IMR-90 (cell line): ENCODE measurements around the gene ABR. TPM values are rescaled to one million over a fixed set of nuclear protein-coding genes. Genes with fewer than 3 reads are reported as not detected.

Experiments used
- ATAC-seq: fragments of 200-7000 bp; cut with Tn5 transposase; 2 replicates; pipeline ENCODE4 v1.9.1; 2020; ENCODE audit warnings: low read depth, mild to moderate bottlenecking, moderate library complexity
- BruUV-seq: library from RNA; stranded (reverse); fragments of 400-500 nt; replicated peaks from 2 replicates; lab custom pipeline; 2021; lab: Mats Ljungman, UMichigan
- CTCF ChIA-PET: fragments of 300-600 bp; formaldehyde crosslinking; extraction: SDS; loops from one replicate; lab custom pipeline; 2021; ENCODE audit warnings: antibody characterized with exemption; lab: Yijun Ruan, JAX
- POLR2A ChIA-PET: fragments of 300-600 bp; sonication (Branson Sonifier 250); formaldehyde crosslinking; loops from one replicate; lab custom pipeline; 2022; ENCODE audit warnings: antibody characterized with exemption; ENCODE audit not compliant: unreplicated experiment; lab: Charles Lee
- DNase-seq: peaks from one replicate; pipeline ENCODE4 v3.0.0; 2013
- H2AFZ ChIP-seq: replicated peaks from 2 replicates; pipeline ENCODE3; 2013; ENCODE audit warnings: low read length, mild to moderate bottlenecking; ENCODE audit not compliant: poor library complexity
- H2AK5ac ChIP-seq: 2 replicates; pipeline ENCODE4 v1.6.1; 2013; ENCODE audit warnings: low read depth, low read length, inconsistent platforms
- H2AK9ac ChIP-seq: replicated peaks from 2 replicates; pipeline ENCODE3; 2013; ENCODE audit warnings: mild to moderate bottlenecking, low read depth, low read length, moderate library complexity; ENCODE audit not compliant: poor library complexity
- H2BK120ac ChIP-seq: 2 replicates; pipeline ENCODE4 v1.6.1; 2013; ENCODE audit warnings: low read depth, low read length, inconsistent platforms
- H2BK15ac ChIP-seq: 3 replicates; pipeline ENCODE4 v1.6.1; 2013; ENCODE audit warnings: low read depth, low read length, inconsistent platforms
- H2BK20ac ChIP-seq: 2 replicates; pipeline ENCODE4 v1.6.1; 2013; ENCODE audit warnings: low read depth, mild to moderate bottlenecking, inconsistent platforms, low read length, moderate library complexity
- H2BK5ac ChIP-seq: 2 replicates; pipeline ENCODE4 v1.6.1; 2013; ENCODE audit warnings: mild to moderate bottlenecking, low read depth, low read length, inconsistent platforms; ENCODE audit not compliant: poor library complexity, severe bottlenecking
- H3K14ac ChIP-seq: replicated peaks from 2 replicates; pipeline ENCODE4 v1.6.1; 2013; ENCODE audit warnings: low read depth, low read length, inconsistent platforms
- H3K18ac ChIP-seq: 2 replicates; pipeline ENCODE4 v1.6.1; 2013; ENCODE audit warnings: low read depth, low read length, control low read depth
- H3K23ac ChIP-seq: 2 replicates; pipeline ENCODE4 v1.6.1; 2013; ENCODE audit warnings: low read depth, low read length, inconsistent platforms
- H3K27ac ChIP-seq: 2 replicates; pipeline ENCODE4 v1.5.1; 2013; ENCODE audit warnings: mild to moderate bottlenecking, control low read depth, low read length; ENCODE audit not compliant: insufficient read depth
- H3K27me3 ChIP-seq: 2 replicates; pipeline ENCODE4 v1.6.1; 2013; ENCODE audit warnings: low read length; ENCODE audit not compliant: control insufficient read depth, insufficient read depth
- H3K36me3 ChIP-seq: 2 replicates; pipeline ENCODE4 v1.6.1; 2013; ENCODE audit warnings: low read length, mixed read lengths; ENCODE audit not compliant: control insufficient read depth, insufficient read depth
- H3K4ac ChIP-seq: 2 replicates; pipeline ENCODE4 v1.6.1; 2013; ENCODE audit warnings: low read depth, low read length, inconsistent platforms
- H3K4me1 ChIP-seq: 2 replicates; pipeline ENCODE4 v1.6.1; 2013; ENCODE audit warnings: low read length, mixed read lengths; ENCODE audit not compliant: control insufficient read depth, insufficient read depth
- H3K4me2 ChIP-seq: 2 replicates; pipeline ENCODE4 v1.6.1; 2013; ENCODE audit warnings: low read depth, mild to moderate bottlenecking, control low read depth, low read length, moderate library complexity
- H3K4me3 ChIP-seq: 2 replicates; pipeline ENCODE4 v1.5.1; 2013; ENCODE audit warnings: low read depth, mild to moderate bottlenecking, control low read depth, low read length, moderate library complexity; ENCODE audit not compliant: insufficient read depth
- H3K56ac ChIP-seq: 2 replicates; pipeline ENCODE4 v1.6.1; 2013; ENCODE audit warnings: low read length, inconsistent platforms; ENCODE audit not compliant: insufficient read depth; ENCODE audit errors: extremely low read depth
- H3K79me1 ChIP-seq, 2 experiments: 2 replicates each; pipeline ENCODE4 v1.6.1; 2013; ENCODE audit warnings: low read length in 2 of 2, inconsistent platforms in 1 of 2, low read depth in 1 of 2
- H3K9ac ChIP-seq: 2 replicates; pipeline ENCODE4 v1.6.1; 2013; ENCODE audit warnings: low read depth, low read length, control low read depth
- H3K9me1 ChIP-seq: 2 replicates; pipeline ENCODE4 v1.6.1; 2013; ENCODE audit warnings: low read length, inconsistent platforms; ENCODE audit not compliant: insufficient read depth
- H3K9me3 ChIP-seq: 2 replicates; pipeline ENCODE4 v1.6.1; 2013; ENCODE audit warnings: low read length; ENCODE audit not compliant: control insufficient read depth, insufficient read depth
- H4K20me1 ChIP-seq: 2 replicates; pipeline ENCODE4 v1.6.1; 2013; ENCODE audit warnings: low read length, inconsistent platforms; ENCODE audit not compliant: insufficient read depth
- H4K5ac ChIP-seq: 2 replicates; pipeline ENCODE4 v1.6.1; 2013; ENCODE audit warnings: mild to moderate bottlenecking, low read depth, low read length, control low read depth
- H4K8ac ChIP-seq, 2 experiments: 2 replicates each; pipeline ENCODE4 v1.6.1; 2013; ENCODE audit warnings: low read depth in 2 of 2, low read length in 2 of 2, control low read depth in 1 of 2, inconsistent platforms in 1 of 2
- H4K91ac ChIP-seq: 2 replicates; pipeline ENCODE4 v1.6.1; 2013; ENCODE audit warnings: low read depth, low read length, inconsistent platforms; ENCODE audit not compliant: insufficient read depth
- CEBPB ChIP-seq: IDR thresholded peaks from 2 replicates; pipeline ENCODE4 v1.6.1; 2012; ENCODE audit warnings: low read depth, low read length, improper control_type of control experiment
- FOS ChIP-seq: fragments of 150-350 bp; IDR thresholded peaks from 2 replicates; pipeline ENCODE4 v1.6.1; 2016; ENCODE audit warnings: low read depth, low read length
- NFE2L2 ChIP-seq: fragments of 150-350 bp; IDR thresholded peaks from 2 replicates; pipeline ENCODE4 v1.6.1; 2016; ENCODE audit warnings: low read depth, mild to moderate bottlenecking, low read length
- RCOR1 ChIP-seq: IDR thresholded peaks from 2 replicates; pipeline ENCODE4 v1.6.1; 2012; ENCODE audit warnings: mild to moderate bottlenecking, low read length, improper control_type of control experiment; ENCODE audit not compliant: insufficient replicate concordance
- USF2 ChIP-seq: fragments of 150-350 bp; IDR thresholded peaks from 2 replicates; pipeline ENCODE4 v1.6.1; 2017; ENCODE audit warnings: mild to moderate bottlenecking, antibody characterized with exemption, low read length, low read depth
- WGBS, 2 experiments: methylation state at CpG; one replicate each; pipeline versions ENCODE4 v1.1.5 to v1.1.7; 2013; ENCODE audit warnings: missing lambda C conversion rate in 2 of 2; ENCODE audit not compliant: insufficient read length in 1 of 2; ENCODE audit errors: extremely low coverage in 2 of 2; 5-methylcytosine and 5-hydroxymethylcytosine counted together
- dilution Hi-C: fragments of 300-500 bp; cut with HindIII; formaldehyde crosslinking; loops from one replicate; pipeline ENCODE4 v1.14.3; 2018; ENCODE audit warnings: low sequenced_read_pairs; ENCODE audit not compliant: unreplicated experiment
- in situ Hi-C: fragments of 300-500 bp; cut with MboI; formaldehyde crosslinking; loops from 3 replicates; pipeline ENCODE4 v1.14.3; 2019; ENCODE audit warnings: low sequenced_read_pairs, inconsistent platforms, mixed read lengths
- intact Hi-C: fragments of 100-400 bp; cut with micrococcal nuclease; formaldehyde crosslinking; loops from 2 replicates; pipeline ENCODE4 v1.10.0; 2022
- polyA plus RNA-seq, 3 experiments: library from polyadenylated mRNA; depleted of rRNA; stranded (reverse); fragments of >200 nt; gene quantifications; 2 replicates each; pipeline ENCODE4 v1.2.3, GENCODE V29; 2012; ENCODE audit warnings: low replicate concordance in 1 of 3
- total RNA-seq: library from RNA; depleted of rRNA; stranded (reverse); fragments of >200 nt; gene quantifications from 2 replicates; pipeline ENCODE4 v1.2.3, GENCODE V29; 2012

Gene ABR
- total and polyA plus RNA-seq, 2 of the 4 experiments (the other 2 are of a cell fraction), result 28.3 to 79.7 TPM

- H3K9me1 ChIP-seq, result no peaks in the 10 kb centered on the region; the same call in 1 of the 2 replicates
- TF ChIP-seq NFE2L2 (no peak), CEBPB (no peak), FOS (no peak), USF2 (no peak), RCOR1 (no peak)
- no peak overlapping the region for H2AK5ac ChIP-seq
- H3K4me1 ChIP-seq, result no peaks in the 10 kb centered on the region
- dilution Hi-C loops (no loop called here), intact Hi-C loops (no loop called here), in situ Hi-C loops (loop anchor here (10.0 kb wide), 1 partner anchor 45 kb away; no protein-coding TSS in a partner anchor)
- DNase-seq, result no peak
- H2AFZ ChIP-seq, result no peak overlapping the region
- H3K14ac ChIP-seq, result no peak overlapping the region
- peak overlapping the region; percentile 5 for H2AK9ac ChIP-seq
- no peak overlapping the region for H4K8ac ChIP-seq
- H3K27me3 ChIP-seq, result no peaks in the 10 kb centered on the region
- BruUV-seq, result no TSS peak
- WGBS, 2 experiments, result no CpG with 5 or more reads among the region's 4 CpGs
- H2BK15ac ChIP-seq, result no peak overlapping the region
- no peak for ATAC-seq
- H3K36me3 ChIP-seq, result peaks cover 7% of the 10 kb centered on the region; the same call in 1 of the 2 replicates
- no peak overlapping the region for H2BK5ac ChIP-seq
- CTCF ChIA-PET, result no interaction called here
- H3K4me3 ChIP-seq, result no peak overlapping the region
- H3K18ac ChIP-seq, result no peak overlapping the region
- POLR2A ChIA-PET, result no interaction called here
- no peak overlapping the region for H3K4ac ChIP-seq
- H3K27ac ChIP-seq, result no peak overlapping the region
- no peak overlapping the region for H3K23ac ChIP-seq
- no peak overlapping the region for H3K56ac ChIP-seq
- no peak overlapping the region for H3K9ac ChIP-seq
- no peaks in the 10 kb centered on the region for H3K9me3 ChIP-seq
- peaks cover 6 to 22% of the 10 kb centered on the region in 2 experiments for H3K79me1 ChIP-seq
- H4K91ac ChIP-seq, result no peak overlapping the region
- no peak overlapping the region for H3K4me2 ChIP-seq
- H4K5ac ChIP-seq, result no peak overlapping the region
- H2BK120ac ChIP-seq, result no peak overlapping the region
- no peak overlapping the region for H2BK20ac ChIP-seq
- peaks cover 42% of the 10 kb centered on the region for H4K20me1 ChIP-seq
Observed at GRCh38 chr17:1169929-1170312, 9.9 kb downstream of the ABR start.
